ENCODE measurements around the gene AGPAT2. TPM values are rescaled to one million over a fixed set of nuclear protein-coding genes. Genes with fewer than 3 reads are reported as not detected.

Gene AGPAT2
- total RNA-seq, 1 donor from 2014 or later, result 47.8 TPM

DNA sequence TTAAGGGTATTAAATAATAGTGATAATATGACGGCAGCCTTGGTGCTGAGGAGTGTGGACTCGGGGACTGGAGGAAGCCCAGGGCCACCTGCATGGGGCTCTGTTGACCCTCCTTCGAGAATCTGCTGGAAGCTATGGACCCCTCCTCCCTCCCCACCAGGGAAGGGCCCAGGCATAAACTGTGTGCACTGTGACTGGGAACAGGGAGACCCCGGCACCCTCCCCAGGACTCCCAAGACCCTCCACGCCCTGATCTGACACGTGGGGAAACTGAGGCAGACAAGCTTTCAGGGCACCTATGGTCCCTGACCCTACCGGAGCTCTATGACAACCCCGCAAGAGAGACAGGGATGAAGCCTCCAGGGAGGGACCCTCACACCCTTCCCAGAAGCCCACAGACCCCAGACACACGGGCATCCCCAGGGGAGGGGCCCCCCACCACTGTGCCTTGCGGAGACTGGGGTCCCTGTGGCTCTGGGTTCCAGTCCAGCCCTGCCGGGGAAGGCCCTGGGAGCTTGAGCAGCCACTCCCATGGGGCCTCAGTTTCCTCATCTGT is 31.0 kb downstream of the AGPAT2 start:
- no peak for DNase-seq (ENCODE audit: extremely low spot score, unreplicated experiment)
- no peaks in the 10 kb centered on the region for H3K36me3 Mint-ChIP-seq
- H3K9me3 Mint-ChIP-seq, result no peaks in the 10 kb centered on the region
- no peak overlapping the region for H3K4me3 Mint-ChIP-seq
- no peak for TF ChIP-seq CTCF (conservative IDR thresholded peaks at IDR 0.05)
- H3K27ac Mint-ChIP-seq, result no peak overlapping the region
- peaks cover 4% of the 10 kb centered on the region for H3K27me3 Mint-ChIP-seq
- no peaks in the 10 kb centered on the region for H3K4me1 Mint-ChIP-seq (ENCODE audit: unreplicated experiment)

DNA sequence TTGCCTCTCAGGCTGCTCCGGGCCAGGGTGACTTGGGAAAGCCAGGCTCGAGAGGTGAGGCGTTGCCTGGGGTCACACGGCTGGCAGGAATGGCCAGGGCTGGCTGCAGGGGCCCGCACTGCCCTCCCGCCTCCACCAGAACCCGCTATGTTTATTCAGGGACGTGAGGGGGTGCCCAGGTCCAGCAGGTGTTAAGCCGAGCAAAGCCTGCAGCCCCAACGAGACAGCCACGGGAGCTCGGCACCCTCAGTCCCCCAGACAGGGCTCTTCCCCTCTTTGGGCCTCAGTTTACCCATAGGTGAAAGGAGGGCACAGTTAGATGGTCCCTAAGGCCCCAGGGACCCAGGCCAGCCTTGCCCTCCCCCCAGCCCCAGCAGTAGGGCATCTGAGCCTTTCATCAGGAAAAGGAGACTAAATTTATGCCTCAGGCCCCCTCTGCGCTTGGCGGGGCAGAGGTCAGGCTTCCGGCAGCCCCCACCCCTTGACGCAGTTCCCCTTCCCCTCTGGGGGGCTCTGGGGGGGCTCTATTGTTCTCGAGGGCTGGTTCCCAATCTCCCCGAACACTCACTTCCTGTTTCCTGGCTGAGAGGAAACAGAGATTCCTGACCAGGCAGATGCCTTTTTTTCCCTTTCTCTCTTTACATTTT is 31.6 kb downstream of the AGPAT2 start:
- no peak for DNase-seq (ENCODE audit: extremely low spot score, unreplicated experiment)
- no peaks in the 10 kb centered on the region for H3K4me1 Mint-ChIP-seq (ENCODE audit: unreplicated experiment)
- no peak for TF ChIP-seq CTCF (conservative IDR thresholded peaks at IDR 0.05)
- peaks cover 4% of the 10 kb centered on the region for H3K27me3 Mint-ChIP-seq
- H3K9me3 Mint-ChIP-seq, result no peaks in the 10 kb centered on the region
- no peak overlapping the region for H3K27ac Mint-ChIP-seq
- no peak overlapping the region for H3K4me3 Mint-ChIP-seq
- no peaks in the 10 kb centered on the region for H3K36me3 Mint-ChIP-seq

- no peak overlapping the region for H3K27ac Mint-ChIP-seq
- H3K36me3 Mint-ChIP-seq, result no peaks in the 10 kb centered on the region
- H3K4me1 Mint-ChIP-seq (ENCODE audit: unreplicated experiment), result no peaks in the 10 kb centered on the region
- H3K4me3 Mint-ChIP-seq, result no peak overlapping the region
- TF ChIP-seq CTCF (conservative IDR thresholded peaks at IDR 0.05), result no peak
- no peaks in the 10 kb centered on the region for H3K9me3 Mint-ChIP-seq
- peaks cover 4% of the 10 kb centered on the region for H3K27me3 Mint-ChIP-seq
- no peak for DNase-seq (ENCODE audit: extremely low spot score, unreplicated experiment)
Measured at GRCh38 chr9:136654820-136655535, 32.3 kb downstream of the AGPAT2 start.

DNA sequence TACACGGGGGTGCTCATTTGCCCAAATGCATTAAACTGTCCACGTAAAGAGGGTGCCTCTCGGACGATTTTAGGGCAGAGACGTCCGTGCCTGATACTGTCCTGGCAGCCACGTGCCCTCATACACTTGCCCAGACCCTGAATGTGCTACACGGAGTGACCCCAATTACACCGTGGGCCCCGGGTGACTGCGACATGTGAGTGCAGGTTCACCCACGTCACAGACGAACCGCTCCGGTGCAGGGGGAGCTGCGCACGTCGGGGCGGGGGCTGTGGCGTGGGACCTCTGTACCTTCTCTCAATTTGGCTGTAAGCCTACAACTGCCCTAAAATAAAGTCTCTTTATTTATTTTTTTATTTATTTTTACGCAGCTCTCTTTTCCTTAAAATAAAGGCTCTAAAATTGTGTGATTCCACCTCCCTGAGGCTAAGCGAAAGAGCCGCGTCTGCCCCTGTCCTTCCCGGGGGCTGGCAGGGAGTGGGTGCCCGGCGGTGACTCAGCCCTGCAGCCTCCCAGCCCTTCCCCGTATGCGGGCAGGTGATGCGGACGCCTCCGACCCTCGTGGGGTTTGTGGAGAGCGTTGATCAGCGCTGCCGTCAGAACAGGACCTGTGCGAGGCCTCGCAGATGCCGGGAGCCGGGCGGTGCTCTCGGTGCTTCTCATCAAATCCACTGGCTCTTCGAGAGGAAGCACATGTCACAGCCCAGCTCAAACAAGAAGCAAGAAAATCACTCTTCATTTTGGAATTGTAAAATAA is 33.8 kb downstream of the AGPAT2 start:
- TF ChIP-seq CTCF (conservative IDR thresholded peaks at IDR 0.05), result no peak
- Mint-ChIP-seq H3K27me3 (peaks cover 4% of the 10 kb centered on the region), H3K36me3 (no peaks in the 10 kb centered on the region), H3K9me3 (no peaks in the 10 kb centered on the region), H3K4me3 (no peak overlapping the region), H3K27ac (no peak overlapping the region), H3K4me1 (ENCODE audit: unreplicated experiment) (peaks cover 6% of the 10 kb centered on the region)
- no peak for DNase-seq (ENCODE audit: extremely low spot score, unreplicated experiment)

- TF ChIP-seq CTCF (conservative IDR thresholded peaks at IDR 0.05), result no peak
- H3K4me3 Mint-ChIP-seq, result no peak overlapping the region
- no peaks in the 10 kb centered on the region for H3K36me3 Mint-ChIP-seq
- H3K27ac Mint-ChIP-seq, result no peak overlapping the region
- no peak for DNase-seq (ENCODE audit: extremely low spot score, unreplicated experiment)
- H3K9me3 Mint-ChIP-seq, result no peaks in the 10 kb centered on the region
- no peaks in the 10 kb centered on the region for H3K27me3 Mint-ChIP-seq
- H3K4me1 Mint-ChIP-seq (ENCODE audit: unreplicated experiment), result peaks cover 6% of the 10 kb centered on the region
Measured at GRCh38 chr9:136651860-136652259, 35.4 kb downstream of the AGPAT2 start.
